ENCODE data around the gene ARHGAP1. TPM values are rescaled to one million over a fixed set of nuclear protein-coding genes. Genes with fewer than 3 reads are reported as not detected.

Gene ARHGAP1
- total RNA-seq, 2 donors from 2014 or later, result 73.2 to 94.5 TPM

DNA sequence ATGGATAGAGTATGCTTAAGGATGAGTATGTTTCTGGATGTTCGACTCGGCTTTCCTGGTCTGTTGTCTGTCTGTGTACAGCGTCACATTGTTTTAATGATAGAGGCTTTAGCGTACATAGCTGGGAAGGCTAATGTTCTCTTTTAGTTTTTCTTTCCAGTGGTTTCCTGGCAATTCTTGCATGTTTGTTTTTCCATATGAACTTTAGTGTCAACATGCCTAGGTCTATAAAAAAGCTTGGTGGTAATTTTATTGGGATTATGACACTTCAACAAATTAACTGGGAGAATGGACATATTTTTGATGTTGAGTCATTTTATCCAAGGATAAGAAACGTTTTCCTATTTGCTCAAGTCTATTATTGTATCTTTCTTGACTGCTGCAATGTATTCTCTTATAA, 36.2 kb upstream of the ARHGAP1 start:
- H3K27ac ChIP-seq, result no peak overlapping the region
- intact Hi-C loops (cut with DNase I), result no loop called here
- no peaks in the 10 kb centered on the region for H3K27me3 ChIP-seq (replicated peaks; ENCODE audit: insufficient read depth)
- TF ChIP-seq CTCF (IDR thresholded peaks at IDR 0.05) (no peak), POLR2AphosphoS5 (IDR thresholded peaks at IDR 0.05) (peak; percentile 55), POLR2A (IDR thresholded peaks at IDR 0.05) (no peak)
- H3K9me3 ChIP-seq, result no peaks in the 10 kb centered on the region
- WGBS, result 45% methylated on average over 5 of the region's 5 CpGs
- H3K4me1 ChIP-seq (replicated peaks), result no peaks in the 10 kb centered on the region
- no peak for DNase-seq (ENCODE audit: low spot score)
- no peaks in the 10 kb centered on the region for H3K36me3 ChIP-seq
- H3K4me3 ChIP-seq, result no peak overlapping the region

- TF ChIP-seq CTCF (IDR thresholded peaks at IDR 0.05) (no peak), POLR2A (IDR thresholded peaks at IDR 0.05) (no peak), POLR2AphosphoS5 (IDR thresholded peaks at IDR 0.05) (no peak)
- WGBS, result 90% methylated on average over 7 of the region's 7 CpGs
- Histone ChIP-seq H3K27ac (no peak overlapping the region), H3K9me3 (no peaks in the 10 kb centered on the region), H3K27me3 (replicated peaks; ENCODE audit: insufficient read depth) (no peaks in the 10 kb centered on the region), H3K4me3 (no peak overlapping the region), H3K4me1 (replicated peaks) (no peaks in the 10 kb centered on the region), H3K36me3 (no peaks in the 10 kb centered on the region)
- DNase-seq (ENCODE audit: low spot score), result no peak
- intact Hi-C loops (cut with DNase I), result no loop called here
These were observed 35.7 kb upstream of the ARHGAP1 start for GRCh38 chr11:46736146-46736545.

GRCh38 chr11:46733234-46733633, 32.8 kb upstream of the ARHGAP1 start:
- Histone ChIP-seq H3K4me3 (no peak overlapping the region), H3K27me3 (replicated peaks; ENCODE audit: insufficient read depth) (no peaks in the 10 kb centered on the region), H3K36me3 (no peaks in the 10 kb centered on the region), H3K9me3 (no peaks in the 10 kb centered on the region), H3K27ac (no peak overlapping the region), H3K4me1 (replicated peaks) (no peaks in the 10 kb centered on the region)
- intact Hi-C loops (cut with DNase I), result no loop called here
- 94% methylated on average over 1 of the region's 1 CpG for WGBS
- no peak for DNase-seq (ENCODE audit: low spot score)
- no peak for TF ChIP-seq CTCF (IDR thresholded peaks at IDR 0.05)
- TF ChIP-seq POLR2AphosphoS5 (IDR thresholded peaks at IDR 0.05), result no peak
- no peak for TF ChIP-seq POLR2A (IDR thresholded peaks at IDR 0.05)

GRCh38 chr11:46731545-46731944, 31.1 kb upstream of the ARHGAP1 start:
- H3K27ac ChIP-seq, result no peak overlapping the region
- 85% methylated on average over 4 of the region's 4 CpGs for WGBS
- TF ChIP-seq POLR2A (IDR thresholded peaks at IDR 0.05), result no peak
- TF ChIP-seq CTCF (IDR thresholded peaks at IDR 0.05), result no peak
- no peak for TF ChIP-seq POLR2AphosphoS5 (IDR thresholded peaks at IDR 0.05)
- intact Hi-C loops (cut with DNase I), result no loop called here
- no peaks in the 10 kb centered on the region for H3K9me3 ChIP-seq
- no peaks in the 10 kb centered on the region for H3K36me3 ChIP-seq
- H3K4me1 ChIP-seq (replicated peaks), result no peaks in the 10 kb centered on the region
- no peak overlapping the region for H3K4me3 ChIP-seq
- no peaks in the 10 kb centered on the region for H3K27me3 ChIP-seq (replicated peaks; ENCODE audit: insufficient read depth)
- DNase-seq (ENCODE audit: low spot score), result no peak

- H3K9me3 ChIP-seq, result no peaks in the 10 kb centered on the region
- no peak for DNase-seq (ENCODE audit: low spot score)
- H3K4me1 ChIP-seq (replicated peaks), result no peaks in the 10 kb centered on the region
- 75% methylated on average over 24 of the region's 24 CpGs for WGBS
- intact Hi-C loops (cut with DNase I), result no loop called here
- no peaks in the 10 kb centered on the region for H3K36me3 ChIP-seq
- TF ChIP-seq POLR2A (IDR thresholded peaks at IDR 0.05) (no peak), CTCF (IDR thresholded peaks at IDR 0.05) (no peak), POLR2AphosphoS5 (IDR thresholded peaks at IDR 0.05) (no peak)
- H3K4me3 ChIP-seq, result no peak overlapping the region
- no peak overlapping the region for H3K27ac ChIP-seq
- H3K27me3 ChIP-seq (replicated peaks; ENCODE audit: insufficient read depth), result no peaks in the 10 kb centered on the region
These were observed 28.9 kb upstream of the ARHGAP1 start for GRCh38 chr11:46729110-46730027.
